ENCODE results near the gene IFT52. TPM values are rescaled to one million over a fixed set of nuclear protein-coding genes. Genes with fewer than 3 reads are reported as not detected.

IFT52 gene
- total RNA-seq, 1 experiment from 2014 or later, result 30.8 TPM

DNA sequence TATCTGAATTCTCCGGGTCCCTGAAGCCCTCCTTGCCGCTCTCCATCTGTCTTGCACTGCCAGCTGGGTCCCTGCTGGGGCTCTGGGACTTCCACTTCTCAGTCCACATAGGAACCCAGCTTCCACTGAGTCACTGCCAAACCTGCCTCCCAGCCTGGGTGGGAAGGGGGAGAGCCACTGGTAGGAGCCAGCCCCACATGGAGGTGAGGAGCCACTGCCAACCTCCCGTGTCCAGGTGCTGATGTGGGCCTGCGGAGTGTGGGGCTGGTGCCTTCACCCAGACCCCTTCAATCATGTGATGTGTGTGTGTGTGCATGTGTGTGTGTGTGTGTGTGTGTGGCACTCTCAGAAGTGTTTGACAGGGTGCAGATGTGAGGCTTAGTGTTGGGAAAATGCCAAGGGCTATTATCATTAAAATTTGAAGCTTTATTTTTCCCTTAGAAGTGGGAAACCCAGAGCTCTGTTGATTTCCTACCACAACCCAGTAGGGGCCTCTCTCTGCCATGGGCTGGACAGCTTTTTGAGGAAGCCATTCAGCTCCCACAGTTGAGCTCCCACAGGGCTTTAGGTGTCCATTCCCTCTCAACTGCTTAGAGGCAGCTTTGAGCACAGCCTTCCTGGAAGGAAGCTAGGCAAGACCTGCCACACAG, 41.2 kb upstream of the IFT52 start:
- TF ChIP-seq, protein P1, sequence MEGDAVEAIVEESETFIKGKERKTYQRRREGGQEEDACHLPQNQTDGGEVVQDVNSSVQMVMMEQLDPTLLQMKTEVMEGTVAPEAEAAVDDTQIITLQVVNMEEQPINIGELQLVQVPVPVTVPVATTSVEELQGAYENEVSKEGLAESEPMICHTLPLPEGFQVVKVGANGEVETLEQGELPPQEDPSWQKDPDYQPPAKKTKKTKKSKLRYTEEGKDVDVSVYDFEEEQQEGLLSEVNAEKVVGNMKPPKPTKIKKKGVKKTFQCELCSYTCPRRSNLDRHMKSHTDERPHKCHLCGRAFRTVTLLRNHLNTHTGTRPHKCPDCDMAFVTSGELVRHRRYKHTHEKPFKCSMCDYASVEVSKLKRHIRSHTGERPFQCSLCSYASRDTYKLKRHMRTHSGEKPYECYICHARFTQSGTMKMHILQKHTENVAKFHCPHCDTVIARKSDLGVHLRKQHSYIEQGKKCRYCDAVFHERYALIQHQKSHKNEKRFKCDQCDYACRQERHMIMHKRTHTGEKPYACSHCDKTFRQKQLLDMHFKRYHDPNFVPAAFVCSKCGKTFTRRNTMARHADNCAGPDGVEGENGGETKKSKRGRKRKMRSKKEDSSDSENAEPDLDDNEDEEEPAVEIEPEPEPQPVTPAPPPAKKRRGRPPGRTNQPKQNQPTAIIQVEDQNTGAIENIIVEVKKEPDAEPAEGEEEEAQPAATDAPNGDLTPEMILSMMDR (IDR thresholded peaks at IDR 0.05; ENCODE audit: unreplicated experiment), result no peak
- Mint-ChIP-seq H3K9me3 (ENCODE audit: low read depth, unreplicated experiment) (peaks cover 2% of the 10 kb centered on the region), H3K27ac (ENCODE audit: unreplicated experiment) (no peak overlapping the region), H3K27me3 (ENCODE audit: unreplicated experiment) (no peaks in the 10 kb centered on the region), H3K4me3 (ENCODE audit: low read depth, unreplicated experiment) (no peak overlapping the region), H3K4me1 (ENCODE audit: low read depth, unreplicated experiment) (no peaks in the 10 kb centered on the region), H3K36me3 (ENCODE audit: insufficient read depth, unreplicated experiment) (peaks cover 19% of the 10 kb centered on the region)
- CTCF ChIA-PET, result interaction anchor here (0.6 to 1.7 kb wide), 3 partner anchors 10 to 56 kb away, joined by 3 to 7 read pairs (median 4); partner anchors contain the start of gene SGK2
- intact Hi-C loops (cut with micrococcal nuclease; ENCODE audit: unreplicated experiment), result no loop called here
- no TSS peak for BruUV-seq (replicated peaks)
- no peak for DNase-seq

DNA sequence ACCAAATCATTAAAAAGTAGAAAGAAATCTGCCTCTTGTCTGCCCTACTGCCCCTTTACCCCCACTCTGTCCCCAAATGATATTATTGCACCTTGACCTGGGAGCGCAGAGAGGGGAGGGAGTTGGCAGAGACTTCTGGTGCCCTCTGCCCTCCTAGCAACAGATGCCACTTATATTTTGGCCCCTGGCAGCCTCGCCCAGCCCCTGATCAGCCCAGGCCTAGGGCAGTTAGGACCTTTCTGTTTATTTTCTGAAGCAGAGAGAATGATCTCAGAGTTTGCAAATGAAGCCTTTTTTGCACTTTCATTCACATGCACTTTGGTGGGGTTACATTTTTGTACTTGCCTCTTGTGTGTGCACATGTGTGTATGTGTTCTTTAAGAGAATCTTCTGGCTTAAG, 40.3 kb upstream of the IFT52 start:
- intact Hi-C loops (cut with micrococcal nuclease; ENCODE audit: unreplicated experiment), result no loop called here
- H3K9me3 Mint-ChIP-seq (ENCODE audit: low read depth, unreplicated experiment), result peaks cover 2% of the 10 kb centered on the region
- TF ChIP-seq, protein P1 (IDR thresholded peaks at IDR 0.05; ENCODE audit: unreplicated experiment), result no peak
- no peak for DNase-seq
- BruUV-seq (replicated peaks), result no TSS peak
- H3K27me3 Mint-ChIP-seq (ENCODE audit: unreplicated experiment), result no peaks in the 10 kb centered on the region
- H3K4me1 Mint-ChIP-seq (ENCODE audit: low read depth, unreplicated experiment), result no peaks in the 10 kb centered on the region
- H3K36me3 Mint-ChIP-seq (ENCODE audit: insufficient read depth, unreplicated experiment), result peaks cover 19% of the 10 kb centered on the region
- CTCF ChIA-PET, result interaction anchor here (0.8 to 1.7 kb wide), 2 partner anchors 9 to 12 kb away, joined by 4 to 7 read pairs; partner anchors contain the start of gene SGK2
- no peak overlapping the region for H3K27ac Mint-ChIP-seq (ENCODE audit: unreplicated experiment)
- H3K4me3 Mint-ChIP-seq (ENCODE audit: low read depth, unreplicated experiment), result no peak overlapping the region

DNA sequence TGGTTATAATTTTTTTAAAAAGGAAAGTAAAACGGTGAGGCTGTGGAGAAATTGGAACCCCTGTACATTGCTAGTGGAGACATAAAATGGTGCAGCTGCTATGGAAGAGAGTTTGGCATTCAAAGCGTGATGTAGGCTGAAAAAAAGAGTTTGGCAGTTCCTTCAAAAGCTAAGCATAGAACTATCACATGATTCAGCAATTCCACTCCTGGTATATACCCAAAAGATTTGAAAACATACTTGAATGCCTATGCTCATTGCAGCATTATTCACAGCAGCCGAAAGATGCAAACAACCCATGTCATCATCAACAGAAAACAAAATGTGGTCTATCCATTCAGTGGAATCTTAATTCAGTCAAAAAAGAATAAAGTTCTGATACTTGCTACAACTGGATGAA, 36.4 kb upstream of the IFT52 start:
- TF ChIP-seq, protein P1 (IDR thresholded peaks at IDR 0.05; ENCODE audit: unreplicated experiment), result no peak
- intact Hi-C loops (cut with micrococcal nuclease; ENCODE audit: unreplicated experiment), result no loop called here
- Mint-ChIP-seq H3K27ac (ENCODE audit: unreplicated experiment) (no peak overlapping the region), H3K4me1 (ENCODE audit: low read depth, unreplicated experiment) (peaks cover 33% of the 10 kb centered on the region), H3K27me3 (ENCODE audit: unreplicated experiment) (no peaks in the 10 kb centered on the region), H3K9me3 (ENCODE audit: low read depth, unreplicated experiment) (no peaks in the 10 kb centered on the region), H3K4me3 (ENCODE audit: low read depth, unreplicated experiment) (no peak overlapping the region), H3K36me3 (ENCODE audit: insufficient read depth, unreplicated experiment) (peaks cover 19% of the 10 kb centered on the region)
- CTCF ChIA-PET, result no interaction called here
- no peak for DNase-seq
- BruUV-seq (replicated peaks), result no TSS peak

DNA sequence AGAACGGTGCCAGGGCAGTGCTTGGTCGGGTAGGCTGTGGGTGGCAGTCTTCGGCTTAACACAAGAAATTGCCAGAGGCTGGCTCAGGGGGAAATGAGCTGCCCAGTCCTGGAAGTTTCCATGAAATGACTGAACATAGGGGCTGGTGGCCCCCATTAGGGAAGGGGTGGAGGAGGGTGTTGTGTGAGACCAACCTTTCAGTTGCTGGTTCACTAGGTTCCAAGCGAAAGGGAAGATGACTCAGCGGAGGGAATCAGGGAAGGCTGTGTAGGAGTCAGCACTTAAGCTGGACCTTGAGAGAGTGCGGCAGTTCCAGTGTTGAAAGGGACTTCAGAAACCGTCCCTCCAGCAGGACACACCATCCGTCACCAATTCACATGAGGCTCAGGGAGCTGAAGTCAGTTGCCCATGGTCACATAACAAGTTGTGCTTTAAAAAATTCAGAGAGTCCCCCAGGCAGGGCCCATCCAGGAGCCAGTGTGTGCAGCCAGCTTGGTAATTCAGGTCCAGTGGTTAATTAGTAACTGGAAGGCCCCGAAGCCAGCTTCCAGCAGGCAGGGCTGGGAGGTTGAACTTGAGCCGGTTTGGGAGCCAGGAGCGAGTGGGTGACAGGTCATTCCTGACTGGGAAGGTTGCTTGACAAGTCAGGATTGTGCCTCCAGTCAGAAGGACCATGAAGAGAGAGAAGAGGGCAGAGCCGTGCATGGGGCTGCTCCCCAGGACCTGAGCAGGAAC, 32.2 kb upstream of the IFT52 start, which contains the start of gene SGK2:
SGK2 (plus strand) TSS at position 616 of the 735 bp plus-strand sequence. CDS start 7,469 bp downstream, outside the sequence.
- Mint-ChIP-seq H3K27ac (ENCODE audit: unreplicated experiment) (peak within 1 kb of the TSS; percentile 70), H3K9me3 (ENCODE audit: low read depth, unreplicated experiment) (no peaks in the 10 kb centered on the region), H3K36me3 (ENCODE audit: insufficient read depth, unreplicated experiment) (peaks cover 21% of the 10 kb centered on the region), H3K4me3 (ENCODE audit: low read depth, unreplicated experiment) (peak within 1 kb of the TSS; percentile 73), H3K4me1 (ENCODE audit: low read depth, unreplicated experiment) (peaks cover 55% of the 10 kb centered on the region), H3K27me3 (ENCODE audit: unreplicated experiment) (no peaks in the 10 kb centered on the region)
- intact Hi-C loops (cut with micrococcal nuclease; ENCODE audit: unreplicated experiment), result loop anchor here (2.0 kb wide), 1 partner anchor 32 kb away; the partner anchor contains the start of gene IFT52
- CTCF ChIA-PET, result interaction anchor here (1.0 to 2.6 kb wide), 11 partner anchors 9 to 522 kb away, joined by 3 to 23 read pairs (median 6); partner anchors contain the start of gene IFT52
- DNase-seq, result peak; percentile 90
- TF ChIP-seq, protein P1 (IDR thresholded peaks at IDR 0.05; ENCODE audit: unreplicated experiment), result no peak
- TSS peak; percentile 88 for BruUV-seq (replicated peaks)
